Hepatic stellate cell (primary cell): ENCODE data around the gene LMF1.
"Not testable (repeated sequence)": the region's sequence is repeated elsewhere in the genome, so short reads cannot be mapped to it uniquely, and the experiment has no call there.

ENCODE experiments used
- DNase-seq: peaks from one replicate; pipeline ENCODE4 v3.0.0; 2011; ENCODE audit warnings: low spot score

Gene LMF1

GRCh38 chr16:869823-870641, 100.8 kb downstream of the LMF1 start:
- DNase-seq = no peak

GRCh38 chr16:868846-869822, 101.7 kb downstream of the LMF1 start:
- no peak for DNase-seq

GRCh38 chr16:868386-868755, 102.4 kb downstream of the LMF1 start:
- no peak for DNase-seq

- no peak for DNase-seq
Observed at GRCh38 chr16:867421-868385, 103.1 kb downstream of the LMF1 start.

GRCh38 chr16:866252-866896, 104.4 kb downstream of the LMF1 start:
- no peak for DNase-seq

GRCh38 chr16:865026-865425, 105.8 kb downstream of the LMF1 start:
- no peak for DNase-seq

- DNase-seq = no peak
Observed at GRCh38 chr16:861446-861845, 109.3 kb downstream of the LMF1 start.

GRCh38 chr16:860891-861290, 109.9 kb downstream of the LMF1 start:
- DNase-seq = no peak

- DNase-seq = not testable (repeated sequence)
Observed at GRCh38 chr16:858971-859370, 111.8 kb downstream of the LMF1 start.

GRCh38 chr16:858441-858840, 112.3 kb downstream of the LMF1 start:
- DNase-seq = not testable (repeated sequence)

GRCh38 chr16:856811-857210, 114.0 kb downstream of the LMF1 start:
- no peak for DNase-seq

- DNase-seq = no peak
Observed at GRCh38 chr16:856101-856500, 114.7 kb downstream of the LMF1 start.

GRCh38 chr16:855471-855870, 115.3 kb downstream of the LMF1 start:
- DNase-seq = no peak

GRCh38 chr16:854808-855410, 115.9 kb downstream of the LMF1 start:
- DNase-seq = no peak

- no peak for DNase-seq
Observed at GRCh38 chr16:853981-854807, 116.6 kb downstream of the LMF1 start.

- no peak for DNase-seq
Observed at GRCh38 chr16:853306-853705, 117.5 kb downstream of the LMF1 start.

- DNase-seq = no peak
Observed at GRCh38 chr16:852451-853185, 118.2 kb downstream of the LMF1 start.

GRCh38 chr16:851871-852270, 118.9 kb downstream of the LMF1 start:
- no peak for DNase-seq

- no peak for DNase-seq
Observed at GRCh38 chr16:851209-851810, 119.5 kb downstream of the LMF1 start.
